A673 (cell line): ENCODE measurements around the gene KREMEN1.

Experiments used
- CTCF ChIP-seq: fragments of 300-800, 200-600 bp; sonication (generic); conservative IDR thresholded peaks from 2 replicates; pipeline ENCODE4 v1.5.1; 2017; ENCODE audit warnings: low read depth, mild to moderate bottlenecking, antibody characterized with exemption, low read length, moderate library complexity, mixed read lengths
- EZH2 ChIP-seq: fragments of 200-600 bp; sonication (generic); IDR thresholded peaks from 2 replicates; pipeline ENCODE4 v1.6.1; 2017; ENCODE audit warnings: borderline replicate concordance, low read depth, mild to moderate bottlenecking, mixed read lengths, antibody characterized with exemption, low read length; ENCODE audit not compliant: poor library complexity, severe bottlenecking

GRCh38 chr22:29163808-29164207, 91.0 kb downstream of the KREMEN1 start:
- TF ChIP-seq CTCF (no peak), EZH2 (no peak)
